DMS153 treated with DMSO at 0.1 percent for 48 hours (cell line): ENCODE measurements around the gene OR2AE1.
"Not testable (repeated sequence)": the region's sequence is repeated elsewhere in the genome, so short reads cannot be mapped to it uniquely, and the experiment has no call there.

ENCODE experiments used
- DNase-seq: peaks from one replicate; lab custom pipeline; 2025; ENCODE audit not compliant: unreplicated experiment; lab: John Stamatoyannopoulos, UW

Gene OR2AE1, protein sequence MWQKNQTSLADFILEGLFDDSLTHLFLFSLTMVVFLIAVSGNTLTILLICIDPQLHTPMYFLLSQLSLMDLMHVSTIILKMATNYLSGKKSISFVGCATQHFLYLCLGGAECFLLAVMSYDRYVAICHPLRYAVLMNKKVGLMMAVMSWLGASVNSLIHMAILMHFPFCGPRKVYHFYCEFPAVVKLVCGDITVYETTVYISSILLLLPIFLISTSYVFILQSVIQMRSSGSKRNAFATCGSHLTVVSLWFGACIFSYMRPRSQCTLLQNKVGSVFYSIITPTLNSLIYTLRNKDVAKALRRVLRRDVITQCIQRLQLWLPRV

DNA sequence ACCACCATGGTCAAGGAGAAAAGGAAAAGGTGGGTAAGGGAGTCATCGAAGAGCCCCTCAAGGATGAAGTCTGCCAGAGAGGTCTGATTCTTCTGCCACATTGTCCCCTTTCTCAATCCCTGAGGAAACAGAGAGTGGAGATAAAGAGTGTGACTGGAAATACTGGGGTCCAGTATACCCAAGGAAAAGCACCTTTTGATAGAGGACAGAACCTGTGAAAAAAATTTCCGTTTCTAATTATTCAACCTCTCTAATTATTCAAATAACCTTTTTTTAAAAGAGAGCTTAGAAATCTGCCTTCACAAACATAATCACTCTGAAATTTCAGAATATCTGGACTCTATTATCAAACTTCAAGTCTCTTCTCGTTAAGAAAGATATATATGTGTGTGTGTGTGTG lies at the start of gene OR2AE1:
Gene OR2AE1 (minus strand): TSS at position 101 of the 400 bp plus-strand sequence. CDS start 0 bp downstream, at position 101.
- no peak for DNase-seq

DNA sequence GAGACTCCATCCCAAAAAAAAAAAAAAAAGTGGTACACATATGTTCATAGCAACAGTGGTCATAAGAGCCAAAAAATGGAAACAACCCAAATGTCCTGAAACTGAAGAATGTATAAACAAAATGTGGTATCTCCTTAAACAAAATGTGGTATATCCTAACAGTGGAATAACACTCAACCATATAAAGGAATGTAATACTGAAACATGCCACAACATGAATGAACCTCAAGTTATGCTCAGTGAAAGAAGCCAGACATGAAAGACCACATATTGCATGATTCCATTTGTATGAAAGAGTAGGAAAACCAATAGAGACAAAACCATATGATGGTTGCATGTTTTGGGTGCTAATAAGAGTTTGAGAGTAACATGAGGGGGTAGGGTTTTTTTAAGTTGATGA lies 49.5 kb upstream of the OR2AE1 start:
- DNase-seq, result no peak

DNA sequence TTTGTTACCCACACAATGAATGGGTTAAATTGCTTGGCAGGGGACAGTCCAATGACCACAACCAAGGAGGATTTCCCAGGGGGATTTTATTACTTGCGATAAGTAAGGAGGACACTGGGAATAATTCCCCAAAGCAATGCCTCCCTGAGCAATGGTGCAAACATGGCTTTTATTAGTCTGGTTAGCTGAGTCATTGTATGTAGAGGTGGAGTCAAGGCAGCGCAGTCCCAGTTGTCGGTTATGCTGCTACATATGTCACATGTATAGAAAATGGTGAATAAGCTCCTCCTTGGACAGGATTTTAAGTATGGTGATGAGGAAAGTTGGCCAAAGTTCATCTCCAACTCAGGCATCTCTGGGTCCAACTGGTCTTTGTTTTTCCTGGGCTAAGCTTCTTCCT lies 46.4 kb upstream of the OR2AE1 start:
- DNase-seq, result no peak

DNA sequence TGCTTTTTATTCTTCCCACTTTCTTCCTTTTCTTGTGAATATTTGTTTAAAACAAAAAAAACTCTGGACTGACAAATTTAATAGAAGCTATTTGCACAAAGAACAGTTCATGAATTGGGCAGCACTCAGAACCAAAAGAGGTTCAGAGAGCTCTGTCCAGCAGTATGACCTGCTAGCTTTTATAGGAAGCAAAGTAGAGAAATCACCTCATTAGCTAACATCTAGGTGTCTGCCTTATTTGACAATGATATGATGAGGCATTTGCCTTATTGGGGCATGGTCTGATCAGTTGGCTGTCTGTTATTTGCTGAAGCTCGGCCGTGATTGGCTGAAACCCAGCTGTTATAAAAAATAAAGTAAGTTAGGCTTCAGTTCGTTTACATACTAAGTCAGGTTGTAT lies 43.3 kb upstream of the OR2AE1 start:
- no peak for DNase-seq

DNA sequence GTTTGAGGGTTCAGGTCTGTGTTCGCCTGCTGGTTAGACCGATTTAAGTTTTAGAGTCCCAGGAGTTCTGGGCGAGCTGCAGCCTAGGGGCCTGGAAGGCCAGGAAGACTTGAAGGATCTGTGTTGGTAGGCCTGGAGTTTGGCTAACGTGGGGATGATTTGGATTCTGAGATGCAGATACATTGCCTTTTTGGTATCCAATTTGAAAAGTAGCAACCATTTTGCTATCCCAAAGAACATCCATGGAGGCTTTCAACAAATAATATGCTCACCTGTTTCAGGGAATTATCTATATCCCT lies 42.9 kb upstream of the OR2AE1 start:
- DNase-seq, result no peak

DNA sequence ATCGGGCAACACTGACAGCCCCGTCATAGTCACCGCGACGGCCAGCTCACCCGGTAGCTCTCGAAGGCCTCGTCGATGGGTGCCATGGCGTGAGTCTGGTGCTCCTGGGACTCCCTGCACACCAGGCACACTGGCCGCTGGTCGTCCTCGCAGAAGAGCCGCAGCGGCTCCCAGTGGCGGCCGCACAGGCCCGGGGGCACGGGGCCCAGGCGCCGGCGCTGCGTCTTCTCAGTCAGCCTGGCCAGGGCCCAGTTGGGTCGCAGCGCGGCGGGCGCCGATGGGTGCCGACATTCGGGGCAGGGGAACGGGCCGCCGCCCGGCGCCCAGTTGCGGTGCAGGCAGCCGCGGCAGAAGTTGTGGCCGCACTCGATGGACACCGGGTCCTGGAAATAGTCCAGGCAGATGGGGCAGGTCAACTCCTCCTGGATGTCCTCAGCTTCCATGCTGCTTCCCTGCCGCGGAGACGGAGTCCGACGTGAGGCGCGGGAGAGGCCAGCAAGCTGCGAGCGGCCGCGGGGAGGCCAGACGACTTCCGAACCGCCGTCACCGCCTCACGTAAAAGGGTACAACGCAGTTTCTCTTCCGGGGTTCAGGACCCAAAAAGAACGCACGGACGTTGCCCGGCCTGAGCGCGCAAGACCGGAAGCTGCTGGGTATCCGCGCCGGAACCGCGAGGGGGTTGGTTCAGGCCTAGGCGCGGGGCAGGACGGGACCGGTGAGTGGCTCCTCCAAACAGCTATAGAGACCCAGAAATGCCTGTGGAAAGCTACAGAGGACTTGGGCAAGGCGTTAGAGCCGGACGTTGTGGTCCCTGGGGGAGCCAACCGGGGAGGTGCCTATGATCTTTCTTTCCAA lies 42.4 kb upstream of the OR2AE1 start, which contains the start of gene TRIM4:
Gene TRIM4 (minus strand): TSS at position 572 of the 855 bp plus-strand sequence. CDS start 129 bp downstream, at position 443.
- peak; percentile 52 for DNase-seq

DNA sequence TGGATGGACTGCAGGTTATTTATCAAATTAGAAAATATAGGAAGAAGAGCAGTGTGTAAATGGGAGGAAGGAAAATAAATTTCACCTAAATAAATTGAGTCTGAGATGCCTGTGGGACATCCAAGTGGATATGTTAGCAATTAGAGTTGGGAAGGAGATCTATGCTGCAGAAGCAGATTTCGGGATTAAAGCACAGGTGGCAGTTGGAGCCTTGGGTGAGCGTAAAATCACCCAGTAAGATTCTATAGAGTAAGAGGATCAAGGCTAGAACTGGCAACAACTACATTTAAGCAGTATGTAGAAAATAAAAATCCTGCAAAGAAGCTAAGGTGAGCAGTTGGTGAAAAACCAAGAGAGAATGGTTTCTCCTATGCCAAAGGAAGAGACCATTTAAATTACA lies 34.1 kb upstream of the OR2AE1 start:
- no peak for DNase-seq

DNA sequence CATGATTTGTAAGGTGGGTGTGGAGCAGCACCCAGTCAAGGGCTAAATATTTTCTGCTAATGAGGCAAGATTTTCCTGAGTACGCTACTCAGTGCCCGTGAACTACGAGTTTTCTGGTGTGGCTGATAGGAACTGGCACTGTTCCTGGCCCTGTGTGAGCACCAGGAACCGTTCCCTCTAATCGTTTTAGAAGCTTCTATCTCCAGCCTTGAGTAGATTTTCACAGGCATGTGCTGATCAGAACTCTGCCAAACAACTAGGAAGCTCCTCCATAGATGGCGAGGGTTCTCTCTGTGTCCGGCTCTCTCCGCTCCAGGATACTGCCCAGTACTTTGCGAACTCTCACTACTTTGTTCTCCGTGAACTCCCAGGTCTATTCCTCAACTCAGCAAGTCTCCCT lies 24.7 kb upstream of the OR2AE1 start:
- no peak for DNase-seq

DNA sequence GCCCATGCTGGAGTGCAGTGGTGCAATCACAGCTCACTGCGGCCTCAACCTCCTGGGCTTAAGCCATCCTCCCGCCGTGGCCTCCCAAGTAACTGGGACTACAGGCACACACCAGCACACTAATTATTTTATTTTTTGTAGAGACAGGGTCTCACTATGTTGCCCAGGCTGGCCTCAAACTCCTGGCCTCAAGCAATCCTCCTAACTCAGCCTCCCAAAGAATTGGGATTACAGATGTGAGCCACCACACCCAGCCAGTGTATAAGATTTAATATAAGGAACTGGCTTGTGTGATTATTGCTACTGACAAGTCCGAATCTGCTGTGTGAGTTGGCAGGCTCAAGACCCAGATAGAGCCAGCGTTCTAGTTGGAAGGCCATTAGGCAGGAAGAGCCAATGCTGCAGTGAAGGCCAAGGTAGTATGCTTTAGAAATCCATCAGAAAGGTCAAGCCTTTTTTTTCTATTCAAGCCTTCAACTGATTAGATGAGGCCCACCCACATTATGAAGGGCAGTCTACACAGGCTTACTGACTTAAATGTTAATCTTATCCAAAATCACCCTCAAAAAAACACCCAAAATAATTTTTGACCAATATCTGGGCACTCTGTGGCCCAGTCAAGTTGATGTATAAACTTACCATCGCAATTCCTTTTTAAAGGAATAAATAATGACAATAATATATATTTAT lies 23.1 kb upstream of the OR2AE1 start:
- DNase-seq, result no peak

DNA sequence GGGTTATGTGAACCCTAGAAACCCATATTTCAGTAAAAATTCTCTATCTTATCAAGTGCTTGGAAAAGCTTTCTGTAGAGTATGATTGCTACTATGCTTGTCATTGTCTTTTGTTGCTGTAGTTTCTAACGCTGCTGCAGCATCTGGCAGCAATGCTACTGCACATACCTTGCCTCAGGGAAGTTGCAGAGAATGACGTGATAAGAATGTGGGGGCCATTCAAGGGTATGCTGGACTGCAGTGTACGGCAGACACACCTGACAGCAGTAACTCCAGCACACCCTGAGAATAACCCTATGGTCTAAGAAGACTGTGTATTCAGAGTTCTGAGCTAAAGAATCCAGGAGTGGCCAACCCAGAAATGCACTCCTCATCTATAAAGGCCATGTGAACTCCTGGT lies 22.0 kb upstream of the OR2AE1 start:
- no peak for DNase-seq

DNA sequence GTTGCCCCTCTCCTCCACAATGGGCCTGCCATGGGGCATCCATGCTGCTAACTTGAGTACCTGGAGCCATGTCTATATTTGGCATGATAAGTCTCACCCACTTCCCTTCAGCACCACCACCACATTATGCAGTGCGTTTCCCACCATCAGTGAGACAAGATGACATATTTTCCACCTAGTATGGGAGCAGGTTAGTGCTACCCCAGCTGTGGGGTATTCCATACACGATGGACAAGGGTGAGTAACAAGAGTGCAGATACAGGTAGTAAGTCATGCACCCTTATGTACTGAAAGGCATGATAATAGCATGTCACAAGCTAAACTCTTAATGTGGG lies 21.2 kb upstream of the OR2AE1 start:
- no peak for DNase-seq

DNA sequence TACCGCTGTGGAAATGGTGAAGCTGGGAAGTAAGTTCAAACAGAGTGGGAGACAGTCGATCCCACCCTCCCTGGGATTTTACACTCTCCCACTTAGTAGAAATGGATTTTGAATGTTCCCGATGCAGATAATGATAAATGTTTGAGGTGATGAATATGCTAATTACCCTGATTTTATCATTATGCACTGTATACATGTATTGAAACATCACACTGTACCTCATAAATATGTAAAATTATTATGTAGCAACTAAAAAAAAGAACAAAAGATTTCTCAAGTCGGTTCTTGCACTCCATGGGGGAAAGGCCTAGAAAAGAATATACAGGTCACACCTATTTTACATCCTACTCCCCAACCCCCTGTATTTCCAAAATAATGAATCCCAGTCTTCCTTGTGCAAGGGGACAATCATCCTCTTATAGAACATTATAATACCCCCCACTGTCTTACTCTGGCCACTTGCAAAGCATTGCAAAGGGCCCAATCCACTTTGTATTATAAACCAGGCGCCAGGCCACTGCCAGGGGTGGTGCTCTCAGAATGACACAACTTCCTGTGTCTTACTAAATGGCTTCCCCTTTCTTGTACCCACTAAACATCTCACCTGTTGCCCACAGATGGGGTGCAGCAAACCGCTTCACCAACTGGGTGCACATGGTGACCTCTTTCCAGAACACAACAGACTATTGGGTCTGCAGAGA lies 20.6 kb upstream of the OR2AE1 start:
- DNase-seq, result no peak

DNA sequence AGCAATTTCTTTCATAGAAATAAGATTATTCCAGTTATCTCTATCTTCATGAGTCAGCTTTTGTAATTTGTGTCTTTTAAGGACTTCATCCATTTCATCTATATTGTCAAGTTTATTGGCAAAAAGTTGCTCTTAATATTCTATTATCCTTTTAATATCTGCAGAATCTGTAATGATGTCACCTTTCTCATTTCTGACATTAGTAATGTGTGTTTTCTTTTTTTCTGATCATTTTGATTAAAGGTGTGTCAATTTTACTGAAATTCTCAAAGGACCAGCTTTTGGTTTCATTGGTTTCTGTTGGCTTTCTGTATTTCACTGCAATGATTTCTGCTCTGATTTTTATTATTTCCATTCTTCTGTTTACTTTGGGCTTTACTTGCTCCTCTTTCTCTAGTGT lies 17.9 kb upstream of the OR2AE1 start:
- no peak for DNase-seq

DNA sequence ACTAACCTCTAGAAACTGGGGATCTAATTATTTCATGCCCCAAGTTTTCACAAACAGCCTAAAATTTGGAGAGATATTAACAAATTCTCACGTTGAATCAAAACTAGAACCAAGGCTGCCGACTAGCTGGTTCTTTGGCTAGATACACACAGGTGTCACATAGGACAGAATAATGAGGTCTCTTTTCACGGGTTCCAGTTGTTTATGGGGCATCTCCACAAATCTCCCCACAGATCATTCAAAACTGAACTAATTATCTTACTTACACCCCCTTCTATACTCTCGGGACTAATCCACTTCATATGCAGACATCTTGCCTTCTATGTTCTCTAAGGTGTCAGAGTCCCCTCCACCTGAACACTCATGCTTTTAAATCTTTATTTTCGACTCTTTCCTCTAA lies 16.4 kb upstream of the OR2AE1 start:
- DNase-seq, result no peak

DNA sequence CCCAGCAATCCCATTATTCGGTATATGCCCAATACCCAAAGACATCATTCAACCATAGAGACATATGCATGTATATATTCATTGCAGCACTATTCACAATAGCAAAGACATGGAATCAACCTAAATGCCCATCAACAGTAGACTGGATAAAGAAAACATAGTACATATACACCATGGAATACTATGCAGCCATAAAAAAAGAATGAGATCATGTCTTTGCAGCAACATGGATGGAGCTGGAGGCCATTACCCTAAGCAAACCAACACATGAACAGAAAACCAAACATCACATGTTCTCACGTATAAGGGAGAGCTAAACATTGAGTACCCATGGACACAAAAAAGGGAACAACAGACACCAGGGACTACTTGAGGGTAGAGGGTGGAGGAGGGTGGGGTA lies 13.5 kb upstream of the OR2AE1 start:
- not testable (repeated sequence) for DNase-seq

DNA sequence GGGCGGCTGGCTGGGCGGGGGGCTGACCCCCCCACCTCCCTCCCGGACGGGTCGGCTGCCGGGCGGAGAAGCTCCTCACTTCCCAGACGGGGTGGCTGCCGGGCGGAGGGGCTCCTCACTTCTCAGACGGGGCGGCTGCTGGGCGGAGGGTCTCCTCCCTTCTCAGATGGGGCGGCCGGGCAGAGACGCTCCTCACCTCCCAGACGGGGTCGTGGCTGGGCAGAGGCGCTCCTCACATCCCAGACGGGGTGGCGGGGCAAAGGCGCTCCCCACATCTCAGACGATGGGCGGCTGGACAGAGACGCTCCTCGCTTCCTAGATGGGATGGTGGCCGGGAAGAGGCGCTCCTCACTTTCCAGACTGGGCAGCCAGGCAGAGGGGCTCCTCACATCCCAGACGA lies 11.5 kb upstream of the OR2AE1 start:
- not testable (repeated sequence) for DNase-seq

DNA sequence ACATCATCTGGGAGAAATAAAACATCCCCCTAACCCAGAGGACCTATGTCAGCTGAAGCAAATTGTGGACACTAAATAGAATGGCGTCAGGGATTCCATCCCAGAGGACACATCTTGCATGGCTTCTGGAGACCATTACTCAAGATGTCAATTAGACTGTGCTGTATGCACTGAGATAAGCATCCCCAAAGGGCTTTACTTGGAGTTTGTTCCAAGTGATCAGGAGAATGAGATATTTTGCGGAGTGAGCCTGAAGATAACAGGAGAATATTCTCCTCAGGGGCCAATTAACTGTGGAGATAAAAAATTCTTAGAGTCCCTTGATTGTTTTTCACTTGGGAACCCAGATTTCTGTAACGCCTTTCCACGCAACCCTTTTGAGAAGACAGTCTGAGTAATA lies 4.5 kb upstream of the OR2AE1 start:
- no peak for DNase-seq

DNA sequence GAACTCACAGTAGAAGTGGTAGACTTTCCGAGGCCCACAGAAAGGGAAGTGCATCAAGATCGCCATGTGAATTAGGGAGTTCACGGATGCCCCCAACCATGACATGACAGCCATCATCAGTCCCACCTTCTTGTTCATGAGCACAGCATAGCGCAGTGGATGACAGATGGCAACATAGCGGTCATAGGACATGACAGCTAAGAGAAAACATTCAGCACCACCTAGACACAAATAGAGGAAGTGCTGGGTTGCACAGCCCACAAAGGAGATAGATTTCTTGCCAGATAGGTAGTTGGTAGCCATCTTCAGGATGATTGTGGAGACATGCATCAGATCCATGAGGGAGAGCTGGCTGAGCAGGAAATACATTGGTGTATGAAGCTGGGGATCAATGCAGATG lies 342 bp downstream of the OR2AE1 start:
- no peak for DNase-seq

DNA sequence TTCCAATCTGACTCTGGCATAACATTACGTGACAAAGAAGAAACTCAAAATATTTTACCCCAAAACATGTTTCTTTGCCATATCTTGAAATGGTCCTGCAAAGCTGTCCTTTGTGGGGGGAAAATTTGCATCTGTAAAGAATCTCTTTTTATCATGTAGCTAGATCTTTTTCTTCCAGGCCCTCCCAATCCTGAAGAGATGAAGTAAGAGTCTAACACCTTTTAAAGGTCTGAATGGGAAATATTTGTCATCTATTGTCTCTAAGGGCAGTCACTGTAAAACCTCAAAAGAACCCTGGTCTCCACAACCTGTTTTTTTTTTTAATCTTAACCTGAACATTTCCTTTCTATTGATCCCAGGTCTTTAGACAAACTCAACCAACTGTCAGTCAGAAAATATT lies 8.6 kb downstream of the OR2AE1 start:
- DNase-seq, result no peak

DNA sequence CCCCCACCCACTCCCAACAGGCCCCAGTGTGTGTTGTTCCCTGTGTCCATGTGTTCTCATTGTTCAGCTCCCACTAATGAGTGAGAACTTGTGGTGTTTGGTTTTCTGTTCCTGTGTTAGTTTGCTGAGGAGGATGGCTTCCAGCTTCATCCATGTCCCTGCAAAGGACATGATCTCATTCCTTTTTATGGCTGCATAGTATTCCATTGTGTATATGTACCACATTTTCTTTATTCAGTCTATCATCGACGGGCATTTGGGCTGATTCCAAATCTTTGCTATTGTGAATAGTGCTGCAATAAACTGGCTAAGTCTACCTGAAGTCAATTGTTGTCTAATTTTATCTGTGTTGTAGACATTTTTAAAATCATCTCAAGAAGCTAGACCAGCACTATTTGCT lies 9.4 kb downstream of the OR2AE1 start:
- not testable (repeated sequence) for DNase-seq

DNA sequence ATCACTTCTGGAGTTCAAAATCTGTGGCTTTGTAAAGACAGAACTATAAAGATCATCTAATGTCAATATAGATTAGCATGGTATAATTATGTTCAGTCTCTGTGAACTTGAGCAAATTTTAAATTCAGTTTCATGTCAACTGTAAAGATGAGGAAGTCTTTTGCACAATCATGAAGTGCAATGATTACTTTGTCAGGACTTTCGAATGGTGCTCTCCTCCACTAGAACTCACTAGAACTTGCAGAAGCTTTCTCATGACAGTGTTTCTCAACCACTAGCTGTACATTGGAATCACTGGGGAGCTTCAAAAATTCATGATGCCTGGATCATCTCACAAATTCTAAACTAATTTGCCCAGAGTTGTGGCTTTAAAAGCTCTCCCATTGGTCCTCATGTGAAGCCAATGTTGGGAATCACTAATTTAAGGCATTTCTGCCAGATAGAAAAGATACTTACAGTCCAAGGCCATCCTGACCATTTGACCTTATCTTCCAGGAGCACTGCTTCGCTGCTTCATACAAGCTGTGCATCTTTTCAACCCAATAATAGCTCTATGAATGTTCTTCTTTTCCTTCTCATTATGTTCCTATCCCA lies 12.9 kb downstream of the OR2AE1 start:
- DNase-seq, result no peak
